ENCODE measurements around the gene NLRP3. TPM values are rescaled to one million over a fixed set of nuclear protein-coding genes. Genes with fewer than 3 reads are reported as not detected.

Gene NLRP3
- total and polyA plus RNA-seq, 9 of the 15 experiments (the other 6 are each of a cell fraction or from before 2014, with no cell fraction given): not detected

DNA sequence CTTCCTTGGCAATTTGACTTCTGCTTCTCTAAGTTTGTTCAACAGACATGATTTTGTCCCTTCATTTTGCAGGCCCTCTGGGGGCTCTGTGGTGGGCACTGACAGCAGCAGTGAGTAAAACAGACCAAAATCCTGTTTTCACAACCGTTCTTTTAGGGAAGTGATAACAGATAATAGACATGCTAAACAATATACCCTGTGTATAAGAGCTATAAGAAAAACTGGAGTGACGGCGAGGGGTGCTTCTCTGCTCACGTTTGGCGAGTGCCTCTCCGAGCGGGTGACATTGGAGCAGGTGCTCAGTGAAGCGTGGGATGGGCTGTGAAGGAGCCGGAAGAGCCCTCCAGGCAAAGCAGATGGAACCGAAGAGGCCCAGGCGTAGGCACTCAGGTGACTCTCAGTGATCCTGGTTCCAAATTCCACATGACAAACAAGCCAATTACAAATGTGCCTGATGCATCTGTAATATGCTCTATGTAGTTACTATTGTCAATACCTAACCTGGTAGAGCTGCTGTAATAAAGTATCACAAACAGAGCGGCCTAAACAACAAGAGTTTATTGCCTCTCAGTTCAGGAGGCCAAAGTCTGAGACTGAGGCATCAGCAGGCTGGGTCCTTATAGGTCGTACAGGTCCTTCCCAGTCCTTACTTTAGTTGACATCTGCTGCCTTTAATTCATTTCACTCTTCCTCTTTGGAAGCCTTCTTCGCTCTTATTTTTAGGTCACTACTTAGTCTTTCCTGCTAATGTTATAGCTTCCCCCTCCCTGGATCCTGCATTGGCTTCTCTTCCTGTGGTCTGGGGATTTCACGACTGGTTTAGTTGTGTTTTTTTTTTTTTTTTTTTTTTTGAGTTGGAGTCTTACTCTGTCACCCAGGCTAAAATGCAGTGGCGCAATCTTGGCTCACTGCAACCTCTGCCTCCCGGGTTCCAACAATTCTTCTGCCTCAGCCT is 21.9 kb downstream of the NLRP3 start (continued):
- no peak for TF ChIP-seq E2F6 (IDR thresholded peaks at IDR 0.05; ENCODE audit: borderline replicate concordance in 1 of 2, extremely low read depth in 1 of 2, insufficient read depth in 1 of 2, insufficient read length in 1 of 2, low read depth in 1 of 2, low read length in 1 of 2, poor library complexity in 1 of 2, severe bottlenecking in 1 of 2)
- no peak for TF ChIP-seq RBM22 (IDR thresholded peaks at IDR 0.05; ENCODE audit: low read depth, low read length, poor library complexity, severe bottlenecking)
- TF ChIP-seq ZBTB40 (IDR thresholded peaks at IDR 0.05): no peak
- no peak for TF ChIP-seq ZBTB40 (CRISPR knock-in tag; IDR thresholded peaks at IDR 0.05)
- no peak for TF ChIP-seq CHD1 (IDR thresholded peaks at IDR 0.05; ENCODE audit: low read length)
- TF ChIP-seq, protein P1, sequence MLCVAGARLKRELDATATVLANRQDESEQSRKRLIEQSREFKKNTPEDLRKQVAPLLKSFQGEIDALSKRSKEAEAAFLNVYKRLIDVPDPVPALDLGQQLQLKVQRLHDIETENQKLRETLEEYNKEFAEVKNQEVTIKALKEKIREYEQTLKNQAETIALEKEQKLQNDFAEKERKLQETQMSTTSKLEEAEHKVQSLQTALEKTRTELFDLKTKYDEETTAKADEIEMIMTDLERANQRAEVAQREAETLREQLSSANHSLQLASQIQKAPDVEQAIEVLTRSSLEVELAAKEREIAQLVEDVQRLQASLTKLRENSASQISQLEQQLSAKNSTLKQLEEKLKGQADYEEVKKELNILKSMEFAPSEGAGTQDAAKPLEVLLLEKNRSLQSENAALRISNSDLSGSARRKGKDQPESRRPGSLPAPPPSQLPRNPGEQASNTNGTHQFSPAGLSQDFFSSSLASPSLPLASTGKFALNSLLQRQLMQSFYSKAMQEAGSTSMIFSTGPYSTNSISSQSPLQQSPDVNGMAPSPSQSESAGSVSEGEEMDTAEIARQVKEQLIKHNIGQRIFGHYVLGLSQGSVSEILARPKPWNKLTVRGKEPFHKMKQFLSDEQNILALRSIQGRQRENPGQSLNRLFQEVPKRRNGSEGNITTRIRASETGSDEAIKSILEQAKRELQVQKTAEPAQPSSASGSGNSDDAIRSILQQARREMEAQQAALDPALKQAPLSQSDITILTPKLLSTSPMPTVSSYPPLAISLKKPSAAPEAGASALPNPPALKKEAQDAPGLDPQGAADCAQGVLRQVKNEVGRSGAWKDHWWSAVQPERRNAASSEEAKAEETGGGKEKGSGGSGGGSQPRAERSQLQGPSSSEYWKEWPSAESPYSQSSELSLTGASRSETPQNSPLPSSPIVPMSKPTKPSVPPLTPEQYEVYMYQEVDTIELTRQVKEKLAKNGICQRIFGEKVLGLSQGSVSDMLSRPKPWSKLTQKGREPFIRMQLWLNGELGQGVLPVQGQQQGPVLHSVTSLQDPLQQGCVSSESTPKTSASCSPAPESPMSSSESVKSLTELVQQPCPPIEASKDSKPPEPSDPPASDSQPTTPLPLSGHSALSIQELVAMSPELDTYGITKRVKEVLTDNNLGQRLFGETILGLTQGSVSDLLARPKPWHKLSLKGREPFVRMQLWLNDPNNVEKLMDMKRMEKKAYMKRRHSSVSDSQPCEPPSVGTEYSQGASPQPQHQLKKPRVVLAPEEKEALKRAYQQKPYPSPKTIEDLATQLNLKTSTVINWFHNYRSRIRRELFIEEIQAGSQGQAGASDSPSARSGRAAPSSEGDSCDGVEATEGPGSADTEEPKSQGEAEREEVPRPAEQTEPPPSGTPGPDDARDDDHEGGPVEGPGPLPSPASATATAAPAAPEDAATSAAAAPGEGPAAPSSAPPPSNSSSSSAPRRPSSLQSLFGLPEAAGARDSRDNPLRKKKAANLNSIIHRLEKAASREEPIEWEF (CRISPR knock-in tag; IDR thresholded peaks at IDR 0.05): no peak
- no peak for TF ChIP-seq BACH1 (tag; IDR thresholded peaks at IDR 0.05)
- no peak for TF ChIP-seq TCF7 (IDR thresholded peaks at IDR 0.05; ENCODE audit: borderline replicate concordance)

Measured in K562 (cell line).